ENCODE measurements around the gene NHLH1.

DNA sequence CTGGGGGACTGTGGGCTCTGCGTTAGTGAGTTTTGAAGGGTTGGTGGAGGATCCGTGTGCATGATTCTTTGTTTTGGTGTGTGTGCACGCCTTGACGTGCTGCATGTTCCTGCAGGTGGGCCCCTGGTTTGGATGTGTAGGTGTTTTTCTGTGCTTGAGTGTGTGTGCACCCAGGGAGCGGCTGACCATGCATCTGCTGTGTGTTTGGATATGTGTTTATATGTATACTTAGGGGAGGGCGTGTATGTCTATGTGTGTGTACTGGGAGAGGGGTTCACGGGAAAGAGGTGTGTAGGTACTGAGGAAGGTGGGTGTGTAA lies 34.6 kb downstream of the NHLH1 start:
- TF ChIP-seq, protein P1, sequence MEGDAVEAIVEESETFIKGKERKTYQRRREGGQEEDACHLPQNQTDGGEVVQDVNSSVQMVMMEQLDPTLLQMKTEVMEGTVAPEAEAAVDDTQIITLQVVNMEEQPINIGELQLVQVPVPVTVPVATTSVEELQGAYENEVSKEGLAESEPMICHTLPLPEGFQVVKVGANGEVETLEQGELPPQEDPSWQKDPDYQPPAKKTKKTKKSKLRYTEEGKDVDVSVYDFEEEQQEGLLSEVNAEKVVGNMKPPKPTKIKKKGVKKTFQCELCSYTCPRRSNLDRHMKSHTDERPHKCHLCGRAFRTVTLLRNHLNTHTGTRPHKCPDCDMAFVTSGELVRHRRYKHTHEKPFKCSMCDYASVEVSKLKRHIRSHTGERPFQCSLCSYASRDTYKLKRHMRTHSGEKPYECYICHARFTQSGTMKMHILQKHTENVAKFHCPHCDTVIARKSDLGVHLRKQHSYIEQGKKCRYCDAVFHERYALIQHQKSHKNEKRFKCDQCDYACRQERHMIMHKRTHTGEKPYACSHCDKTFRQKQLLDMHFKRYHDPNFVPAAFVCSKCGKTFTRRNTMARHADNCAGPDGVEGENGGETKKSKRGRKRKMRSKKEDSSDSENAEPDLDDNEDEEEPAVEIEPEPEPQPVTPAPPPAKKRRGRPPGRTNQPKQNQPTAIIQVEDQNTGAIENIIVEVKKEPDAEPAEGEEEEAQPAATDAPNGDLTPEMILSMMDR (IDR thresholded peaks at IDR 0.05) = no peak
- TF ChIP-seq POLR2AphosphoS5 (IDR thresholded peaks at IDR 0.05) (no peak), POLR2A (IDR thresholded peaks at IDR 0.05) (no peak)
